ENCODE data around the gene SERPINB10.

SERPINB10 gene

GRCh38 chr18:63889626-63890025 lies 18.1 kb upstream of the SERPINB10 start:
- TF ChIP-seq ZNF248 (tag by site-specific recombination; IDR thresholded peaks at IDR 0.05) (no peak), ZNF214 (tag by site-specific recombination; IDR thresholded peaks at IDR 0.05; ENCODE audit: borderline replicate concordance) (no peak), SCRT2 (tag by site-specific recombination; IDR thresholded peaks at IDR 0.05) (no peak), SP7 (tag by site-specific recombination; IDR thresholded peaks at IDR 0.05) (no peak), GLI2 (tag by site-specific recombination; IDR thresholded peaks at IDR 0.05; ENCODE audit: borderline replicate concordance, low read depth) (no peak), ZNF626 (tag by site-specific recombination; IDR thresholded peaks at IDR 0.05) (no peak), ZNF658 (tag by site-specific recombination; IDR thresholded peaks at IDR 0.05) (no peak), MEIS1 (CRISPR knock-in tag; IDR thresholded peaks at IDR 0.05; ENCODE audit: borderline replicate concordance) (no peak), GLIS1 (tag by site-specific recombination; IDR thresholded peaks at IDR 0.05) (no peak), ZNF677 (tag by site-specific recombination; IDR thresholded peaks at IDR 0.05) (no peak), ZNF426 (tag by site-specific recombination; IDR thresholded peaks at IDR 0.05) (no peak), OVOL3 (tag by site-specific recombination; IDR thresholded peaks at IDR 0.05) (no peak), ZNF529 (tag by site-specific recombination; IDR thresholded peaks at IDR 0.05; ENCODE audit: insufficient replicate concordance) (no peak), KLF8 (tag by site-specific recombination; IDR thresholded peaks at IDR 0.05) (no peak), ZNF19 (tag by site-specific recombination; IDR thresholded peaks at IDR 0.05; ENCODE audit: low read depth) (no peak), ZNF549 (tag by site-specific recombination; IDR thresholded peaks at IDR 0.05) (no peak)
- TF ChIP-seq, protein P1, sequence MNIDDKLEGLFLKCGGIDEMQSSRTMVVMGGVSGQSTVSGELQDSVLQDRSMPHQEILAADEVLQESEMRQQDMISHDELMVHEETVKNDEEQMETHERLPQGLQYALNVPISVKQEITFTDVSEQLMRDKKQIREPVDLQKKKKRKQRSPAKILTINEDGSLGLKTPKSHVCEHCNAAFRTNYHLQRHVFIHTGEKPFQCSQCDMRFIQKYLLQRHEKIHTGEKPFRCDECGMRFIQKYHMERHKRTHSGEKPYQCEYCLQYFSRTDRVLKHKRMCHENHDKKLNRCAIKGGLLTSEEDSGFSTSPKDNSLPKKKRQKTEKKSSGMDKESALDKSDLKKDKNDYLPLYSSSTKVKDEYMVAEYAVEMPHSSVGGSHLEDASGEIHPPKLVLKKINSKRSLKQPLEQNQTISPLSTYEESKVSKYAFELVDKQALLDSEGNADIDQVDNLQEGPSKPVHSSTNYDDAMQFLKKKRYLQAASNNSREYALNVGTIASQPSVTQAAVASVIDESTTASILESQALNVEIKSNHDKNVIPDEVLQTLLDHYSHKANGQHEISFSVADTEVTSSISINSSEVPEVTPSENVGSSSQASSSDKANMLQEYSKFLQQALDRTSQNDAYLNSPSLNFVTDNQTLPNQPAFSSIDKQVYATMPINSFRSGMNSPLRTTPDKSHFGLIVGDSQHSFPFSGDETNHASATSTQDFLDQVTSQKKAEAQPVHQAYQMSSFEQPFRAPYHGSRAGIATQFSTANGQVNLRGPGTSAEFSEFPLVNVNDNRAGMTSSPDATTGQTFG (tag by site-specific recombination; IDR thresholded peaks at IDR 0.05; ENCODE audit: borderline replicate concordance) = no peak
- Histone ChIP-seq H3K36me3 (ENCODE audit: control insufficient read depth in 2 of 2, insufficient read depth in 1 of 2, low read length in 2 of 2) (no peaks in the 10 kb centered on the region), H3K4me1 (ENCODE audit: control insufficient read depth, insufficient read depth, low read length) (no peaks in the 10 kb centered on the region), H3K9me3 (ENCODE audit: control insufficient read depth, insufficient read depth, low read depth, low read length) (no peaks in the 10 kb centered on the region), H3K4me3 (ENCODE audit: low read depth, low read length) (no peak overlapping the region), H3K27ac (ENCODE audit: extremely low read depth, low read depth, low read length) (no peak overlapping the region)
- CTCF ChIA-PET = interaction anchor here (0.6 kb wide), 1 partner anchor 47 kb away, joined by 4 read pairs; no protein-coding TSS in a partner anchor
- POLR2A ChIA-PET = no interaction called here

DNA sequence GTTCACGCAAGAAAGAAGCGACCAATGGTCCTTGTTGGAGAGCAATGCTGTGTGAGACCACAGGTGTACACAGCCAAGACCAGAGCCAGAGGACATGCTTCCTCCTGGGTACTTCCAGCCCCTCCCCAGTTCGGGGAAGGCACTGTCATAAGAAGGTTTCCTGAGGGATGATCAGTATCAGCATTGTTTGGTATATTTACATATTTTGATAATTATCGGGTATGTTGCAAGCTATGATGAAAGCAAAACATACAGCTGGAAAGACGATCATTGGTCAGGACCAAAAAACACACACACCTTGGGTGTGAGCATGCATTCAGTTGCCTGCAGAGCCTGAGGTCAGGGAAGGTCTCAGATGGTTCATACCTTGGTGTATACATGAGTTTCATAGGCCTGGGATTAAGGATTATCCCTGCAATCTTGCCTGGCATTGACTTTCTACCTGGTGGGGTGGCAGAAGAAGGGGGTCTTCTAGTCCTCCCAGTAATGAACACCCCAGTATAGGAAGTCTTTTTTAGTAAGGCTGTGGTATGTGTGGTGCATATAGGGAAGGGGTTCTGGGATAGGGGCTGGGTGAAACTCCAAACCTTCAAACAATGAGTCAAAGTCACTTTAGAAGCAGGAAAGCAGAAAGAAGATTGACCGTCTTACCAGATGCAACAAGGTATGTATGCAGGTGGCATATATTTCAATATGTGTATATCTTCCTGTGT lies 17.4 kb upstream of the SERPINB10 start:
- POLR2A ChIA-PET = no interaction called here
- H3K27ac ChIP-seq (ENCODE audit: extremely low read depth, low read depth, low read length) = no peak overlapping the region
- CTCF ChIA-PET = no interaction called here
- no peak for TF ChIP-seq ZNF423 (tag by site-specific recombination; IDR thresholded peaks at IDR 0.05)
- no peak for TF ChIP-seq EGR2 (tag by site-specific recombination; IDR thresholded peaks at IDR 0.05; ENCODE audit: low read depth)
- TF ChIP-seq HIC1 (tag by site-specific recombination; IDR thresholded peaks at IDR 0.05) = no peak
- TF ChIP-seq ZBTB6 (tag by site-specific recombination; IDR thresholded peaks at IDR 0.05) = no peak
- no peak for TF ChIP-seq ZNF785 (tag by site-specific recombination; IDR thresholded peaks at IDR 0.05)
- TF ChIP-seq ZNF302 (tag by site-specific recombination; IDR thresholded peaks at IDR 0.05; ENCODE audit: low read depth) = no peak
- no peak for TF ChIP-seq HOXD13 (CRISPR knock-in tag; IDR thresholded peaks at IDR 0.05; ENCODE audit: borderline replicate concordance)
- TF ChIP-seq, protein P2, sequence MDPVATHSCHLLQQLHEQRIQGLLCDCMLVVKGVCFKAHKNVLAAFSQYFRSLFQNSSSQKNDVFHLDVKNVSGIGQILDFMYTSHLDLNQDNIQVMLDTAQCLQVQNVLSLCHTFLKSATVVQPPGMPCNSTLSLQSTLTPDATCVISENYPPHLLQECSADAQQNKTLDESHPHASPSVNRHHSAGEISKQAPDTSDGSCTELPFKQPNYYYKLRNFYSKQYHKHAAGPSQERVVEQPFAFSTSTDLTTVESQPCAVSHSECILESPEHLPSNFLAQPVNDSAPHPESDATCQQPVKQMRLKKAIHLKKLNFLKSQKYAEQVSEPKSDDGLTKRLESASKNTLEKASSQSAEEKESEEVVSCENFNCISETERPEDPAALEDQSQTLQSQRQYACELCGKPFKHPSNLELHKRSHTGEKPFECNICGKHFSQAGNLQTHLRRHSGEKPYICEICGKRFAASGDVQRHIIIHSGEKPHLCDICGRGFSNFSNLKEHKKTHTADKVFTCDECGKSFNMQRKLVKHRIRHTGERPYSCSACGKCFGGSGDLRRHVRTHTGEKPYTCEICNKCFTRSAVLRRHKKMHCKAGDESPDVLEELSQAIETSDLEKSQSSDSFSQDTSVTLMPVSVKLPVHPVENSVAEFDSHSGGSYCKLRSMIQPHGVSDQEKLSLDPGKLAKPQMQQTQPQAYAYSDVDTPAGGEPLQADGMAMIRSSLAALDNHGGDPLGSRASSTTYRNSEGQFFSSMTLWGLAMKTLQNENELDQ (tag by site-specific recombination; IDR thresholded peaks at IDR 0.05; ENCODE audit: low read depth) = no peak
- TF ChIP-seq ZNF670 (tag by site-specific recombination; IDR thresholded peaks at IDR 0.05; ENCODE audit: low read depth) = no peak
- no peak for TF ChIP-seq ZNF121 (tag by site-specific recombination; IDR thresholded peaks at IDR 0.05)
- no peak for TF ChIP-seq ZBTB21 (tag by site-specific recombination; IDR thresholded peaks at IDR 0.05)

More for the DNA sequence above, 17.4 kb upstream of the SERPINB10 start:
- Histone ChIP-seq H3K4me1 (ENCODE audit: control insufficient read depth, insufficient read depth, low read length) (no peaks in the 10 kb centered on the region), H3K4me3 (ENCODE audit: low read depth, low read length) (no peak overlapping the region), H3K36me3 (ENCODE audit: control insufficient read depth in 2 of 2, insufficient read depth in 1 of 2, low read length in 2 of 2) (no peaks in the 10 kb centered on the region), H3K9me3 (ENCODE audit: control insufficient read depth, insufficient read depth, low read depth, low read length) (no peaks in the 10 kb centered on the region)

All from HEK293 (cell line).